ENCODE measurements around the gene RPS6KL1.

Gene RPS6KL1

DNA sequence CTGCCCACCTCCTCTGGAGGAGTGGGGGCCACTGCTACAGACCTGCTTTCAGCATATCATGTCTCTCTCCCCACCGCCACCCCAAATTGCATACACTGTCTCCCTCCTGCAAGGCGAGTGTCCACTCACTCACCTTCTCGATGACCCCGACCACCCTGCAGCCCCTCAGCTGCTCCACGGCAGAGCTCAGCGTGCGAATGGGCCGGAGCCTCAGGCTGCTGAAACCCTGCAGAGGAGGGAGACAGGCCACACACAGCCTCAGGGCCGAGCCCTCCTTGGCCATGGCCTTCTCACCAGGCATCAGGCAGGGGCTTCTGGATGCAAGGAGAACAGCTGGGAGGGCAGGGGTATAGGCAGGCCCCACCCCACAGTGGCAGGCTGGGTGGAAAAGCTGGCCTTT, 4.7 kb downstream of the RPS6KL1 start:
- Histone ChIP-seq H3K4me3 (no peak overlapping the region), H3K27ac (peak overlapping the region in 7 of 21 experiments; percentile 3 to 76 (median 17))

DNA sequence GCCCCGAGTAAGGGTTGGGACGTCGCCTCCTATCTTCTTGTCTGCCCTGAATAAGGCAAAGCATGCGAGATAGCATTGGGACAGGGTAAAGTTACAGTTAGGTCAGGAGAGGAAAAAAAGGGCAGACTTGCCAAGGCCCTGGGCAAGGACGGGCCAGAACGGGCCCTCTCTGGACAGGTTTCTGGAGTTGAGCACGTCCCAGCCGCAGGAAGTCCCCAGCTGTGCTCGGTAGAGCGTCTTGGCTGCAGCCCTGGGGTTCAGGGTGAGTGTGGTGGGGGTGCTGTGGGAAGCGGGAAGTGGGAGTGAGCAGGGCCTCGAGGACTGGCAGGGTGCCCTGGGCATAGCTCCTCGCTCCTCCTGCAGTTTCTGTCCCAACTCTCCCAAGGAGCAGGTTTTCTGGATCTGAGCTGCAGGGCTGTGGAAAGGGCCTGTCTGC, 5.4 kb downstream of the RPS6KL1 start:
- H3K27ac ChIP-seq = peak overlapping the region in 13 of 21 experiments; percentile 14 to 76 (median 55)
- H3K4me3 ChIP-seq = no peak overlapping the region

DNA sequence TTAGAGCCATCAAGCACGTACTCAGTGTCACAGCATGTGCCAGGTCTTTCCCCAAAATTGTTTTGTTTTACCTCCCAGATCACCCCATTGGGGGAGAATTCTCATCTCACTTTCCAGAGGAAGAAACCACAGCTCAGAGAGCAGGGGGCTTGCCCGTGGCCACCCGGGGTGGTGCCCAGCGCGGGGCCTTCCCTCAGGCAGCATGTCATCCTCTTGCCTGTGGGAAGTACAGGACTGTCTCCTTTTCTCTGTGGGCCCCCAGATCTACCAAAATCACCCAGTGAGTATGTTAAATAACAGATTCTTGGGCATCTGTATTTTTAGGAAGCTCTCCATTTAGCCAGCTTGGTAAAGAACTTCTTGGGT, 5.9 kb downstream of the RPS6KL1 start:
- peak overlapping the region in 14 of 21 experiments; percentile 6 to 76 (median 52) for H3K27ac ChIP-seq
- H3K4me3 ChIP-seq = no peak overlapping the region

DNA sequence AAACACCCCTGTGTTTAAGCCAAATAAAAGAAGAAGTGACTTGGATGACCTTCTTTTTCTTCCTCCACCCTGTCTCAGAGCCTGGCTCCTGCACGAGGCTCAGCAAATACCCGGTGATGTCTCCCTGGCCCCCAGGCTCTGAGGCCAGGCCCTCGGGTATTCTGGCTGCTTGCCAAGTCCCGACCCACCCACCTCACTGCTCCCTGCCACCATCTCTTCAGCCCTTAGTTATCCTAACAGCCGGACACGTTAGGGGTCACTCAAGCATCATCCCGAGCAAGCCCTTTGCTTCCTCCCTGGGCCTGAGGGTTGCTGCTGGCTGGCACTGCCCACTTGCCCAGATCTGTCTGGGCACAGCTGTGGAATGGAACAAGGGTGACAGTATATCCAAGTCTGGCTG, 7.2 kb downstream of the RPS6KL1 start:
- Histone ChIP-seq H3K4me3 (no peak overlapping the region), H3K27ac (peak overlapping the region in 7 of 21 experiments; percentile 1 to 74 (median 14))

DNA sequence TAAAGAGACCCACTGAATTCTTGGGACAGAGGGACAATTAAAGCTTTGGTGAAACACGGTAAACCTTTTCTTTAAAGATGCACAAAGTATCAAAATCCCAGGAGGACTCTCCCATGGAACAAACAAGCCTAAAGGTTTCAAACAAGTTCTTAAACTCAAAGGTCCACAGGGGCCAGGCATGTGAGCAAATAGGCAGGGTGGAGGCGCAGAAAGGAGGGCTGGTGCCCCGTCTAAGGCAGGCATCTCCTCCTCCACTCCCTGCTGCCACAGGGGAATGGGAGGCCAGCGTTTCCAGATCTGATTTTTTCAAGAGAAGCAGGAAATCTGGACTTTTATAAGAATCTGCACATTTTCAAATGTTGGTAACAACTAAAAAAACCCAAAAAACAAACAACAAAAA, 7.6 kb downstream of the RPS6KL1 start:
- Histone ChIP-seq H3K4me3 (no peak overlapping the region), H3K27ac (peak overlapping the region in 5 of 21 experiments; percentile 1 to 74 (median 14))

DNA sequence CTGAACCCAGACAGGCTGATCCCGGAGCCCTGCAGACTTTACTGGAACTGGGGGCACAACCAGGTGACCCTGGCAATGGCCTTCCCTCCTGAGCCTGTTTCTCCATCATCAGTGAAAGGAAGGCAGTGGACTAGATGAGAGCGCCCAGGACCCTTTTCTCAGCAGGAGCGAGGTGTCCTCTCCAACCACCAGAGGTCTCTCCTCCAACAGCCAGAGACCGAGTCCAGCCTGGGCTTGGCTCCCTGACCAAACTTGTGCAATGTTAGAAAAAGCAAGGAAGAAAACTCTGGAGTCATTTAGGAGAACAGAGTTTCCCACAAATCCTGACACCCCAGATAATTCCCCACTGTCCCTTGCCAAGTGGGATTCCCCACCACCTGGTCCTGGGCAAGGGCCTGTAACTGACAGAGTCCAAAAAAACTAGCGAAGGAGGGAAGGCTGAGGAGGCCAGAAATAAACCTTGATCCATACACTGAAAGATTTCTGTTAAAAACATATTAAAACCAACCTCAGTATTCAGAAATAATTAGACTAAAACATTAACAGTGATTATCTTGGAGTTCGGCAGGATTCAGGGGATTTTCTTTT, 9.0 kb downstream of the RPS6KL1 start:
- H3K27ac ChIP-seq = peak overlapping the region in 7 of 21 experiments; percentile 9 to 52 (median 33)
- H3K4me3 ChIP-seq = no peak overlapping the region

DNA sequence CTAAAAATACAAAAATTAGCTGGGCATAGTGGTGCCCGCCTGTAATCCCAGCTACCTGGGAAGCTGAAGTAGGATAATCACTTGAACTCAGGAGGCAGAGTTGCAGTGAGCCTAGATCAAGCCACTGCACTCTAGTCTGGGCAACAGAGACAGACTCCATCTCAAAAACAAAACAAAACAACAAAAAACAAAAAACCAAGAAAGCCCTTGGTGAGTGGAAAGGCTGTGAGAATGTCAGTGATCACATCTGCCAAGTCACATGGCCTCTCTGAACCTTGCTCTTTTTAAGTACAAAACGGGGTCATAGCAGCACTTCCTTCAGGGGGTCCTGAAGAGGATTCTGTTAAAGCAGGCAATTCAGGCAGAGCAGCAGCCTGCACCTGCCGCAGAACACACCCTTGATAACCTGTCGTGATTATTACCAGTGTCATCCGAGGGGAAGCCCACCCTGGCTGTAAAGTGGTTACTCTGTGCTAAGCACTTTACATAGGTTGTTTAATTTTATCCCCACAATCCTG, 9.6 kb downstream of the RPS6KL1 start:
- H3K4me3 ChIP-seq = no peak overlapping the region
- H3K27ac ChIP-seq = peak overlapping the region in 1 of 21 experiments; percentile 37

DNA sequence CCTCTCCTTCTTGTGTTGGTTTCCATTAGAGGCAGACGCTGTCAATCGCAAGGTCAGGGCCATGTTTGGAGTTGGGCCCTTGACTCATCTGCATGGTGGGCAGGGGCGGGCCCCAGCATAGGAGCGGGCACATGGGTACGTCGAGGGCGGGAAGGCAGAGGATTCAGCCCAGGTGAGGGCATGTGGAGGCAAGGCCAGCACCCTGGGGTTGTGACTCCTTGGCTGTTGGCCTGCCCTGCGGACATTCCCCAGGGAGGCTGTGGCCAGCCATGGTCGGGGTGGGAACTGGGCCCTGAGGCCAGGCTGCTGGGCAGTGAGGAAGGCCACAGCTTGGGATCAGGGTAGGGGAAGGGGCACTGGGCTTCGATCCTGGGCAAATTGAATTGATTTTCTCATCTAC, 10.3 kb downstream of the RPS6KL1 start:
- Histone ChIP-seq H3K27ac (no peak overlapping the region), H3K4me3 (no peak overlapping the region)

DNA sequence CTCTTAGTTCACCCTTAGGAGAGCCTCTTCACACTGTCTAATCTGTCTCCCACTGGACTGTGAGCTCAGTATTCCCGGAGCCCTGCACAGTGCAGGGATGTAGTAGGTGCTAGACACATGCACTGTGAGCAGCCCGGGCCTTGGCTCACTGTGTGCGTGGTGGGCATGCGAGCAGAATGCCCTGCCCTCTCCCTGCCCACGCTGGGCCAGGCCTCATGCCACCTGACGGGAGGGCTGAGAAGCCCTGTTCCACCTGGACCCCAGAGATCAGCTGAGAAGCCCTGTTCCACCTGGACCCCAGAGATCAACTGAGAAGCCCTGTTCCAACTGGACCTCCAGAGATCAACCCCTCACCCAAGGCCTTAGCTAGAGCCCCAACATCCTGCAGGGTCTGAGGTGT, 10.9 kb downstream of the RPS6KL1 start:
- Histone ChIP-seq H3K4me3 (no peak overlapping the region), H3K27ac (no peak overlapping the region)

DNA sequence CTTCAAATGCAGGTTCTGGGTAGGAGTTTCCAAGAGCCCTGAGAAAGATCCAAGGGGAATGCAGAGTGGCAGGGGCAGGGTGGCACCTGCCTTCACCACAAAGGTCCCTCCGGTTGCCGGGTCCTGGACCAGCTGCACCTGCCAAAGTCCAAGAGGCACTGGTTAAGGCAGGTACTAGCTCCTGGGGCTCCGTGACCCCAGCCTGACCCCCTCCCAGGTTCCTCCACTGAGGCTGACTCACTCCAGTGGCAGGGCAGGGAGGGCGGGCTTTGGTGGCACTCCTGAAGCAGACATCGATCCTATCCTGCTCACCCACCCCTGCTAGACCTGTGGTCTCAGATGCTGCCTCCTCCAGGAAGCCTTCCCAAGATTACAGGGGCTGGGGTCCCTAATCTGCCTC, 11.4 kb downstream of the RPS6KL1 start:
- H3K4me3 ChIP-seq = no peak overlapping the region
- H3K27ac ChIP-seq = no peak overlapping the region

DNA sequence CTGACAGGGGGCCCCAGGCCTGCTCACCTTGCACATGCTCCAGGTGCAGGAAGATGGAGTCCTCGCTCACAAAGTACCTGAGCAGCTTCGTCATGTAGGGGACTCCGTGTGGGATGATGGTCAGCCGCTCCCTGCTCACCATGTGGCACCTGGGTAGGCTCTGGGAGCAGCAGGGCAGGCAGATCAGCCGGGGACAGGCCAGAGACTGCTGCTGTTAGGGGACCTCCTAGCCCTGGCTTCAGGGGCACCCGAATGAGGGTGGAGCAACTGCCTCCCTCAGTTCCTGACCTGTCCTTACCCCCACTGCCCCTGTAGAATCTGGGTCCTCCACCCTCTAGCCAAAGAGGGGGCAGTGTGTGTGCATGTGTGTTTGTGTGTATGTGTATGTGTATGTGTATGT, 11.8 kb downstream of the RPS6KL1 start:
- no peak overlapping the region for H3K4me3 ChIP-seq
- H3K27ac ChIP-seq = no peak overlapping the region

DNA sequence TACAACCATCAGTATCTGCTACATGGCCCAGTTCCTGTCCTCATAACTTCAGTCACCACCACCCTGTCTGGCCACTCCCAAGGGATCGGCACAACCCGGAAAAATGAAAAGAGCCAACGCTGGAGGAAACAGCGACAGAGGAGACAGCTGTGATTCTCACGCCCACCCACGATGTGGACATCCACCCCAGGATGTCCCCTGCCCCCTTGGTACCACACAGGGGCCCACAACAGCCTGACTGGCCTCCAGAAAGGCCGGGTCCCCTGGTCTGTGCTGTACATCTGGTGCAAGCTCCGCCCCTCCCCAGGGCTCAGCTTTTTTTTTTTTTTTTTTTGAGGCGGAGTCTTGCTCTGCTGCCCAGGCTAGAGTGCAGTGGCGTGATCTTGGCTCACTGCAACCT, 12.5 kb downstream of the RPS6KL1 start:
- Histone ChIP-seq H3K4me3 (no peak overlapping the region), H3K27ac (no peak overlapping the region)

DNA sequence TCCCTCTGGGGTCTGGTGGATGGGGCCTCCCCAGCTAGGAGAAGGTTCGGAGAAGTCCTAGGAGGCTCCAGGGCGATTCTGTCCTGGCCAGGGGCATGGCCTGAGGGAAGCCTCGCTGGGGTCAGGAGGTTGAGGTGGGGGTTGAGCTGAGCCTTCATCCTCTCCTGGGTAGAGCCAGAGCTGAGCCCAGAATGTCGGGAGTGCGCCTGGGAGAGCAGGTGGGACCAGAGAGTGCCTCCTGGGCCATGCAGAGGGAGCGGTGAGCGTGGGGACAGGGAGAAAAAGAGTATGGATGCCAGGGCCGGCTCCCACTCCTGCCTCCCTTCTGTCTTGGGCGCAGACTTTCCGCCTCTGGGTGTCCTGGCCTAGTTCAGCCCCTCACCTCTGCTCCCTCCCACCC, 13.1 kb downstream of the RPS6KL1 start:
- Histone ChIP-seq H3K27ac (no peak overlapping the region), H3K4me3 (no peak overlapping the region)

DNA sequence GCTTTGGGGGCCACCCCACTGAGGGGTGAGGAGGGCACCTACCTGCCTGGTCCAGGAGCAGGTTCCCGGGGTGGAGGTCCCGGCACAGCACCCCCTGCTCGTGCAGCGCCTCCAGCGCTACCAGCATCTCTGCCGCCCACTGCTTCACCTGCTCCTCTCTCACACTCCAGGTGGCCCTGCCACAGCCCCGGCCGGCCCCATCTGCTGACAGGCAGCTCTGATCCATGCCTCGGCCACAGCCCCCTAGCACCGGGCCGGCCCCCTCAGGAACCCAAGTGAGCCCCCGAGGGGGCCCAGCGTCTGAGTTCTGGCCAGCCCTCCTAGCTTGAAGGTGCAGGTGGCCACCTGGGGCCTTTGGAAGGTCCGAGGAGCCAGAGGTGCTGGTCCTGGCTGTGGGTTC, 13.6 kb downstream of the RPS6KL1 start:
- H3K27ac ChIP-seq = no peak overlapping the region
- no peak overlapping the region for H3K4me3 ChIP-seq

DNA sequence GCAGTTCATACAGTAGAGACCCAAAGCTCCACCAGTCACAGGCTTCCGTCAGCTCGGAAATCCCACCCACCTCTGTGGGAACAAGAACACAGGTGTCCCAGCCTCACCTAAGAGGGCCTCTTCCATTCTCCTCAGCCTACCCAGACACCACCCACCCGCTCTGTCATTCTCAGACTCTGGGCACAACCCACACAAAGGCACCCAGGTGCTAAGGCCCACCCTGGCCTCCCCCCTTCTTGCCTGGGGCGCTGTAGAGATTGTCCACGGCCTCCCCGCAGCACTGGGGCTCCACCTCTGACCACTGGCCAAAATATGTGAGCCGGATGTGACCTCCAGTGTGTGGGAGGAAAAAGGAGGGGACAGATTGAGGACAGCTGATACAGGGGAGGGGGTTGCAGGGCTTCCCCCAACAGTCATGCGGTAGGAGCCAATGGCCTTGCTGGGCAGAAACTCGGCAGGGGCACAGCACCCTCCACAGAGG, 14.2 kb downstream of the RPS6KL1 start:
- Histone ChIP-seq H3K4me3 (no peak overlapping the region), H3K27ac (peak overlapping the region in 1 of 21 experiments; percentile 25)

DNA sequence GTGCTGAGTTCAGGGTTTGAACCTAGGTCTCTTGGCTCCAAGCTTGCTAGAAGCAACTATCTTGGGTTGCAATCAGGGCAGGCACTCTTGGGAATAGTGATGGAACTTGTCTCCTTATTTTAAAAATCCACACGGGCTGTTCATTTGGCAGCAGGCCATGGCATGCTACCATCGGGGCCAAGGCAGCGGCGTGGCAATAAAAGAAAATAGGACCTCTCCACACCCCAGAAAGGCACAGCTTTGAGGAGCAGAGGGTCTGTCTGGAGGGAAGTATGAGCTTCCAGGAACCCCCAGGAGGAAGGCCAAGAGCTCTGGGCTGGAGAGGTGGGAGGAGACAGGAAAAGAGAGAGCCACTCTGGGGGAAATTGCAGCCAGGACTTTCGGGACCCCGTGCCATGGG, 15.3 kb downstream of the RPS6KL1 start:
- Histone ChIP-seq H3K4me3 (no peak overlapping the region), H3K27ac (peak overlapping the region in 2 of 21 experiments; percentile 2 to 4)

DNA sequence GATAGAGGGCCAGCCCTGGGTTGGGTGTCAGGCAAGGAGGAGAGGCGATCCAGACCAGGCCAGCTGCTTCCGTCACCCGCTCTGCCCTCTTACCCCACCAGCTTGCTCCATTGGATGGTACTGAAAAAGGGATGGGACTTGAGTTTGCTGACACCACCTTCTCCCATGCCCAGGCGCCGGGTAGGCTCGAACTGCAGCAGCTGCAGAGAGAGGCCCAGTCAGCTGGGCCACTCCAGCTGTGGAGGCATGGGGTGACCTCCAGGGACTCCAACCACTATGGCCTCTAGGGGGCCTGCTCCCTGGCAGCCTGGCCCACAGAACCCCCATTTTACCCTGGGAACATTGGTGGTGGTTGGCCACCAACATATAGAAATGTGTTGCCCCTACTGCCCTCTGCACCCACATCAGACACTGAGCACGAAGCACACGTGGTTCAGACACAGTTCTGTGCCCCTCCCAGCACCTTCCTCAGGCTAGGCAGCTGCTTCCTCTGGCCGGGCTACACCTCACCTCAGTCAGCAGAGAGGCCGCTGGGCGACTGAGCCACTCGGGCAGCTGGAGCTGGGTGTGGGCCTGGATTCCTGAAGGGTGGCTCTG, 16.0 kb downstream of the RPS6KL1 start:
- Histone ChIP-seq H3K27ac (peak overlapping the region in 3 of 21 experiments; percentile 2 to 43 (median 29)), H3K4me3 (no peak overlapping the region)

DNA sequence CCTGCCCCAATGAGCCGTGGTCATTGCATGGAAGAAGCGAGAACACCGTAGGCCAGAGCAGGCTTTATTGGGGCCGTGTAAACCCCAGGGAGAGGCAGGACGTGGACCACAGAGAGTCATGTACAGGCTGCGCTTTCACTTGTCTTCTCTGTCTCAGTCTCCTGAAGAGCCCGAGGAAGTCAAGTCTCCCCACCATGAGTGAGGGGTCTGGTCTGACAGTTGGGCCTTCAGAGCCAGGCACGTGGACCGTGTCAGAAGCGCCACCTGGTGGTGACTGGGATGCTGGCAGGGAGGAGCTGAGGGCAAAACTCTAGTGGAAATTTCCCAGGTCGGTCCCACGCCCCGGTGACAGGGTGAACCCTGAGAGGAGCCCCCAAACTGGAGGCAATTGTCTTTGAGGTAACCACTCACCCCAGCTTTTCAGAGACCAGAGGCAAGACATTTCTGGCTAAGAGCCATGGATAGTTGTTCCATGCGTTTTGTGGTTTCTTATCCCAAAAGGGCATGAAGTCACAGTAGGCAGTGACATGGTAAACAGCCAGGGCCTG, 17.4 kb downstream of the RPS6KL1 start:
- Histone ChIP-seq H3K27ac (peak overlapping the region in 6 of 21 experiments; percentile 1 to 39 (median 8)), H3K4me3 (no peak overlapping the region)

DNA sequence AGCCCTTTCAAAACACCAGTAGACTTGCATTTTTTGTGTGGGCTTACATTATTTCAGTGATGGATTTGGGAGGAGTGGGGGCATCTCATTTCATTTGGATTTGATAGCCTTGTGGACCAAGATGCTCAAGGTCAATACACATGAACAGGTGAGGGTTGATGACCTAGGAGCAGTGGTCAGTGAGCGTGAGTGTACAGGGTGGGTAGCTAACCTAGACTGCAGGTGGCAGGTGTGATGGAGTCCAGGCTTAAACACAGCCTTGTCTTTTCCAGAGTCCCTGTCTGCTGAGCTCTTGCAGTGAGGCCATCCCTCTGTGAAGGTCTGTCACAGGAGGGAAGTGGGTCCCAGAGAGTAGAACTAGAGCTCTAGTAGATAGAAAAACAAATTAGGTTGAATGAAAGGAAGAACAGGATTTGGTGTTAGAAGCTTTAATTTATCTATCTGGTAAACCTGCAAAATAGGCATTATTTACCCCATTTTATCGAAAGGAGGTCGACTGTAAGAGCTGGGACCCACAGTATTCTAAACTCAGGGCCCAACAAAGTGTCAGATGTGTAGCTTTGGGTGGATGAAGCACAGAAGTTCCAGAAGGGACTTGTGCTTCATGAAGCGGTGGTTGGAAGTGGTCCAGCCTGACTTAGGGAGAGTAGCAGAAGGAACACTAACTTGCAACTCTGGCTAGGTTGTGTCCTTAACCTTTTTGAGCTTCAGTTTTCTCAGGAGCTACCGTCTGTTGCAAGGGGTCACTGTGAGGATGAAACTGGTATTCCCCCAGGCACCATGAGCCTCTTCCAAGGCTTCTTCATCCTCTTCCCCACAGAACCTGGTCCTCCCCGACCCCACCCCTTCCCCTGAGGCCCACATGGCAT, 18.2 kb downstream of the RPS6KL1 start:
- Histone ChIP-seq H3K27ac (peak overlapping the region in 5 of 21 experiments; percentile 1 to 39 (median 5)), H3K4me3 (no peak overlapping the region)

All from skin epidermis (tissue), 12 donors.